CD8-positive, alpha-beta memory T cell (primary cell): ENCODE measurements around the gene CMSS1. TPM values are rescaled to one million over a fixed set of nuclear protein-coding genes. Genes with fewer than 3 reads are reported as not detected.

Source experiments
- CTCF ChIA-PET: fragments of 350-600 bp; sonication (Branson Sonifier 250); formaldehyde crosslinking; loops from one replicate; lab custom pipeline; 2021; ENCODE audit warnings: antibody characterized with exemption; lab: Charles Lee
- POLR2A ChIA-PET: fragments of 350-600 bp; sonication (Branson Sonifier 250); formaldehyde crosslinking; loops from one replicate; lab custom pipeline; 2021; ENCODE audit warnings: antibody characterized with exemption; lab: Charles Lee
- DNase-seq, 5 donors: peaks; one replicate each; pipeline versions ENCODE4 v3.0.0 to v3.0.0-alpha.2; 2020 to 2022; ENCODE audit warnings: mixed read lengths in 1 of 5
- H3K27ac ChIP-seq: one replicate; pipeline ENCODE4 v1.7.0; 2013; ENCODE audit warnings: low read depth, mild to moderate bottlenecking, low read length, moderate library complexity
- H3K27me3 ChIP-seq: 2 replicates; pipeline ENCODE4 v1.7.0; 2013; ENCODE audit warnings: low read length, mild to moderate bottlenecking; ENCODE audit not compliant: insufficient read depth, poor library complexity, severe bottlenecking
- H3K36me3 ChIP-seq: 2 replicates; pipeline ENCODE4 v1.7.0; 2013; ENCODE audit warnings: mild to moderate bottlenecking, low read length, moderate library complexity; ENCODE audit not compliant: insufficient read depth
- H3K4me1 ChIP-seq: 2 replicates; pipeline ENCODE4 v1.7.0; 2013; ENCODE audit warnings: mild to moderate bottlenecking, low read length, moderate library complexity; ENCODE audit not compliant: insufficient read depth
- H3K4me3 ChIP-seq: 2 replicates; pipeline ENCODE4 v1.7.0; 2013; ENCODE audit warnings: mild to moderate bottlenecking, low read length
- H3K9me3 ChIP-seq: 2 replicates; pipeline ENCODE4 v1.7.0; 2013; ENCODE audit warnings: mild to moderate bottlenecking, low read length
- H3K27ac Mint-ChIP-seq, 8 donors: one replicate each; pipeline ENCODE4 v1.8.0; 2020 to 2021; ENCODE audit warnings: mixed read lengths in 8 of 8, mild to moderate bottlenecking in 6 of 8, inconsistent platforms in 3 of 8, moderate library complexity in 3 of 8
- H3K27me3 Mint-ChIP-seq, 2 donors: one replicate each; pipeline ENCODE4 v1.8.0; 2020 to 2021; ENCODE audit warnings: mixed read lengths in 2 of 2, mild to moderate bottlenecking in 1 of 2, moderate library complexity in 1 of 2
- H3K36me3 Mint-ChIP-seq, 3 donors: one replicate each; pipeline ENCODE4 v1.8.0; 2020 to 2021; ENCODE audit warnings: mixed read lengths in 3 of 3, inconsistent platforms in 1 of 3, mild to moderate bottlenecking in 1 of 3
- H3K4me1 Mint-ChIP-seq, 3 donors: one replicate each; pipeline ENCODE4 v1.8.0; 2020 to 2021; ENCODE audit warnings: mixed read lengths in 3 of 3, inconsistent platforms in 1 of 3, mild to moderate bottlenecking in 1 of 3
- H3K4me3 Mint-ChIP-seq, 7 donors: one replicate each; pipeline ENCODE4 v1.8.0; 2020 to 2021; ENCODE audit warnings: mixed read lengths in 7 of 7, mild to moderate bottlenecking in 6 of 7, moderate library complexity in 4 of 7, inconsistent platforms in 2 of 7
- H3K9me3 Mint-ChIP-seq, 5 donors: one replicate each; pipeline ENCODE4 v1.8.0; 2020 to 2022; ENCODE audit warnings: mixed read lengths in 5 of 5, mild to moderate bottlenecking in 3 of 5, moderate library complexity in 2 of 5, inconsistent platforms in 1 of 5
- polyA plus RNA-seq: library from polyadenylated mRNA; unstranded; fragments of 300-500 nt; fragmentation: Illumina TruSeq; gene quantifications from one replicate; pipeline ENCODE4 v1.2.3, GENCODE V29; 2021
- total RNA-seq, 2 experiments: library from RNA; stranded (reverse); gene quantifications; one replicate each; pipeline ENCODE4 v1.2.3, GENCODE V29; 2021

Gene CMSS1
- total and polyA plus RNA-seq, 3 experiments from 2014 or later = 16.8 to 143 (median 140) TPM

- no peaks in the 10 kb centered on the region for H3K4me1 ChIP-seq
- H3K9me3 Mint-ChIP-seq = no peaks in the 10 kb centered on the region
- H3K27ac Mint-ChIP-seq = no peak overlapping the region
- no peaks in the 10 kb centered on the region for H3K36me3 ChIP-seq
- no peak for DNase-seq
- H3K27ac ChIP-seq = peak overlapping the region; percentile 58
- no peaks in the 10 kb centered on the region for H3K9me3 ChIP-seq
- no peaks in the 10 kb centered on the region for H3K27me3 ChIP-seq
- H3K36me3 Mint-ChIP-seq = peaks cover 2 to 14% (median 7%) of the 10 kb centered on the region in 3 donors
- peaks cover 9 to 12% (median 9%) of the 10 kb centered on the region in 3 donors for H3K4me1 Mint-ChIP-seq
- POLR2A ChIA-PET = no interaction called here
- H3K27me3 Mint-ChIP-seq = no peaks in the 10 kb centered on the region
- CTCF ChIA-PET = no interaction called here
- no peak overlapping the region for H3K4me3 Mint-ChIP-seq
- no peak overlapping the region for H3K4me3 ChIP-seq
These were observed 103.1 kb downstream of the CMSS1 start for GRCh38 chr3:99920481-99921376.

DNA sequence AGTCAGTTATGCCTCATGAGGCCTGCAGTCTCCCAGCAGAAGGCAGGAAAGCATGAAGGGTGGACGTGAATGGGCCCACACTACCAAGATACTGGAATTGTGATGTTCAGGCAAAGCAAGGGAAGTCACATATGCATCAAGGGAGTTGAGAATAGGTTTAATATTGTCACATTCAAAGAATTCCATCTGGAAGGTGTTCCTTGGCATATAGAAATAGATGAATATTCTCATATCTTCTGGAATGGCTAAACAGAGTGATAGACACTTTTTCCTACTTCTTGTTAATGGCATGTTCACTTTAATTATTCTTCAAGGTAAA, 103.7 kb downstream of the CMSS1 start:
- DNase-seq = no peak
- no peak overlapping the region for H3K4me3 ChIP-seq
- H3K4me1 Mint-ChIP-seq = peaks cover 9 to 12% (median 9%) of the 10 kb centered on the region in 3 donors
- H3K27ac ChIP-seq = no peak overlapping the region
- no peaks in the 10 kb centered on the region for H3K4me1 ChIP-seq
- no peak overlapping the region for H3K27ac Mint-ChIP-seq
- no peak overlapping the region for H3K4me3 Mint-ChIP-seq
- no peaks in the 10 kb centered on the region for H3K27me3 ChIP-seq
- peaks cover 2 to 14% (median 7%) of the 10 kb centered on the region in 3 donors for H3K36me3 Mint-ChIP-seq
- H3K9me3 Mint-ChIP-seq = no peaks in the 10 kb centered on the region
- ChIA-PET POLR2A (no interaction called here), CTCF (no interaction called here)
- H3K27me3 Mint-ChIP-seq = no peaks in the 10 kb centered on the region
- no peaks in the 10 kb centered on the region for H3K9me3 ChIP-seq
- no peaks in the 10 kb centered on the region for H3K36me3 ChIP-seq

DNA sequence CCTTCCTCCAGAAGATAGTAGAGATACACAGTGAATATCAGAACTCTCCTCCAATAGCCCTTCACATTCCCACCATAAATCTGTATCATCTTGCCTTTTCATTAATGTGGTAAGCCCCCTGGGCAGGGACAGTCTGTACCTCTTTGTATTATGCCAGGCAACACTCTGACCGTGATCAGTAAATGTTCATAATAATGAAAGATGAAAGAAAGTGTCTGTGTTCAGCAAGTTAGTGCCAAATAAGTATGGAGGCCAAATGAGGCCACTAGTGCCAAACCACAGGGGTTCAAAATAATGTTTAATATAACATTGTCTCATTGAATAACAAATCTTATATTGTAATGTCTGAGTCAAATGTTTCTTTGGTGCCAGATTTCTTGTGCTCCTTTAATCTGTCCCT, 104.3 kb downstream of the CMSS1 start:
- Mint-ChIP-seq H3K36me3 (peaks cover 2 to 14% (median 9%) of the 10 kb centered on the region in 3 donors), H3K4me3 (no peak overlapping the region), H3K9me3 (no peaks in the 10 kb centered on the region), H3K4me1 (peaks cover 9 to 12% (median 9%) of the 10 kb centered on the region in 3 donors), H3K27me3 (no peaks in the 10 kb centered on the region), H3K27ac (no peak overlapping the region)
- Histone ChIP-seq H3K4me1 (no peaks in the 10 kb centered on the region), H3K27me3 (no peaks in the 10 kb centered on the region), H3K4me3 (no peak overlapping the region), H3K9me3 (no peaks in the 10 kb centered on the region), H3K27ac (no peak overlapping the region), H3K36me3 (no peaks in the 10 kb centered on the region)
- no peak for DNase-seq
- ChIA-PET CTCF (no interaction called here), POLR2A (no interaction called here)

- ChIA-PET POLR2A (no interaction called here), CTCF (no interaction called here)
- H3K27ac ChIP-seq = no peak overlapping the region
- no peak for DNase-seq
- H3K4me3 ChIP-seq = no peak overlapping the region
- no peaks in the 10 kb centered on the region for H3K4me1 ChIP-seq
- Mint-ChIP-seq H3K4me3 (no peak overlapping the region), H3K27me3 (no peaks in the 10 kb centered on the region), H3K4me1 (peaks cover 9 to 12% (median 9%) of the 10 kb centered on the region in 3 donors), H3K27ac (no peak overlapping the region), H3K36me3 (peaks cover 3 to 14% (median 7%) of the 10 kb centered on the region in 3 donors), H3K9me3 (no peaks in the 10 kb centered on the region)
- no peaks in the 10 kb centered on the region for H3K36me3 ChIP-seq
- H3K27me3 ChIP-seq = no peaks in the 10 kb centered on the region
- no peaks in the 10 kb centered on the region for H3K9me3 ChIP-seq
These were observed 106.2 kb downstream of the CMSS1 start for GRCh38 chr3:99923873-99924272.

GRCh38 chr3:99925584-99926230, 108.0 kb downstream of the CMSS1 start:
- Histone ChIP-seq H3K27me3 (no peaks in the 10 kb centered on the region), H3K36me3 (no peaks in the 10 kb centered on the region), H3K4me3 (no peak overlapping the region), H3K4me1 (no peaks in the 10 kb centered on the region), H3K27ac (no peak overlapping the region), H3K9me3 (no peaks in the 10 kb centered on the region)
- ChIA-PET CTCF (interaction anchor here (0.9 to 1.0 kb wide), 2 partner anchors 10 to 11 kb away, joined by 3 read pairs; no protein-coding TSS in a partner anchor), POLR2A (no interaction called here)
- no peak for DNase-seq
- Mint-ChIP-seq H3K9me3 (no peaks in the 10 kb centered on the region), H3K36me3 (peaks cover 3 to 14% (median 7%) of the 10 kb centered on the region in 3 donors), H3K27me3 (no peaks in the 10 kb centered on the region), H3K27ac (no peak overlapping the region), H3K4me1 (peaks cover 6 to 7% (median 6%) of the 10 kb centered on the region in 3 donors), H3K4me3 (no peak overlapping the region)

GRCh38 chr3:99927671-99928457, 110.2 kb downstream of the CMSS1 start:
- no peak overlapping the region for H3K4me3 ChIP-seq
- no peaks in the 10 kb centered on the region for H3K36me3 ChIP-seq
- ChIA-PET CTCF (no interaction called here), POLR2A (no interaction called here)
- H3K4me1 ChIP-seq = no peaks in the 10 kb centered on the region
- no peaks in the 10 kb centered on the region for H3K9me3 ChIP-seq
- no peak for DNase-seq
- H3K27me3 ChIP-seq = no peaks in the 10 kb centered on the region
- Mint-ChIP-seq H3K9me3 (no peaks in the 10 kb centered on the region), H3K36me3 (peaks cover 3 to 14% (median 9%) of the 10 kb centered on the region in 3 donors), H3K4me3 (no peak overlapping the region), H3K27me3 (no peaks in the 10 kb centered on the region), H3K4me1 (peaks cover 0 to 1% (median 0%) of the 10 kb centered on the region in 3 donors), H3K27ac (no peak overlapping the region)
- H3K27ac ChIP-seq = no peak overlapping the region

DNA sequence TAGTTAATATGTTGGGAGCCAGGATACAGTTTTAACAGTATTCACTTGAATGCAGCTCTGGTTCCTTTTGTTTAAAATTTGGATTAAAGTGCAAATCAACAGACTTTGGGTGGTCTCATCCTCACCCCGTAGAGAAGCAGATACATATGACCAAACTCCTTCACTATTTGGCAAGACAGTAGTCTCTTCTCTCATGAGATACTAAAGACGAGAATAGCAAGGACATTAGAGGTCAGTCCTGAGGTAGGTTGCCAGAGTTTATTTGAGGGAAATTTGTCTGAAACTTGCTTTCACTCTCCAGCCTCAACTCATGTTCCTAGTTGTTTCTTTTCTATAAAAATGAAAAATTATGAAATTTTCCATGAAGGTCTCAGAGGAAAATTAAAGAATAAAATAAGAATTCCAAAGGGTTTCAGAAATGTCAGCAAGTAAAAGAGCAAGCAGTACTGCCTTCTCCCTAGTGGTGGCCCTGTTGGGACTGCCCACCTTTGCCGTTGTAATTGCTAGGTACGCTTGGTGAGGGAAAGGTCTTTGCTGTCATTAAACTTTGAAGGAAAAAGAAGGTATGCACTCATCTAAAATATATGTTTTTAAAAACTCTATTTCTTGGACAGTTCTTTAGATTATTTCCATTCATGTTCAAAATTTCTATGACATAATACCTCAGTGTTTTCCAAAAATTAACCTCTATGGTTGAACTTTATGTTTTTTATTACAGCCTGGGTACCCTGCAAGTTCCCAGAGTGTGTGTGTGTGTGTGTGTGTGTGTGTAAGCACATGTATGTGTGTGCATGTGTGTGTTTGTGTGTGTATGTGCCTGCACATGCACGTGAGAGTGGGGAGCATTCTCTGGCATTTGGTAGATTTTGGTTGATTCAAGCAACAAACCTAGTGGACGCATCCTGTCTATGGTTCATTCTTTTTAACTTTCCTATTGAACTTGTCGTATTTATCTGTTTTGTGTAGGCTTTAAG, 111.4 kb downstream of the CMSS1 start:
- ChIA-PET POLR2A (no interaction called here), CTCF (no interaction called here)
- Mint-ChIP-seq H3K9me3 (no peaks in the 10 kb centered on the region), H3K27me3 (no peaks in the 10 kb centered on the region), H3K4me1 (no peaks in the 10 kb centered on the region), H3K36me3 (peaks cover 3 to 6% (median 5%) of the 10 kb centered on the region in 3 donors), H3K27ac (peak overlapping the region in 1 of 8 donors; percentile 4), H3K4me3 (no peak overlapping the region)
- Histone ChIP-seq H3K27me3 (no peaks in the 10 kb centered on the region), H3K36me3 (no peaks in the 10 kb centered on the region), H3K4me3 (no peak overlapping the region), H3K9me3 (no peaks in the 10 kb centered on the region), H3K4me1 (no peaks in the 10 kb centered on the region), H3K27ac (no peak overlapping the region)
- DNase-seq = no peak
